ENCODE measurements around the gene P3H3.

The P3H3 gene

GRCh38 chr12:6828781-6829535 is 751 bp downstream of the P3H3 start:
- Histone ChIP-seq H3K4me1 (peaks cover 10% of the 10 kb centered on the region), H3K4me3 (ENCODE audit: low read depth, low read length) (peak overlapping the region; percentile 98), H3K27me3 (no peaks in the 10 kb centered on the region), H3K36me3 (peaks cover 40% of the 10 kb centered on the region), H3K9me3 (no peaks in the 10 kb centered on the region)
- TF ChIP-seq CTCF (IDR thresholded peaks at IDR 0.05; ENCODE audit: low read depth, low read length) = no peak
- DNase-seq = no peak

- TF ChIP-seq CTCF (IDR thresholded peaks at IDR 0.05; ENCODE audit: low read depth, low read length) = peak; percentile 22
- peak; percentile 64 for DNase-seq
- peaks cover 47% of the 10 kb centered on the region for H3K36me3 ChIP-seq
- peak overlapping the region; percentile 98 for H3K4me3 ChIP-seq (ENCODE audit: low read depth, low read length)
- H3K27me3 ChIP-seq = no peaks in the 10 kb centered on the region
- no peaks in the 10 kb centered on the region for H3K9me3 ChIP-seq
- peaks cover 10% of the 10 kb centered on the region for H3K4me1 ChIP-seq
Observed at GRCh38 chr12:6829536-6830220, 1.5 kb downstream of the P3H3 start.

GRCh38 chr12:6830286-6830890 is 2.2 kb downstream of the P3H3 start:
- no peak for DNase-seq
- Histone ChIP-seq H3K4me1 (peaks cover 6% of the 10 kb centered on the region), H3K36me3 (peaks cover 52% of the 10 kb centered on the region), H3K4me3 (ENCODE audit: low read depth, low read length) (peak overlapping the region; percentile 98), H3K9me3 (no peaks in the 10 kb centered on the region), H3K27me3 (no peaks in the 10 kb centered on the region)
- TF ChIP-seq CTCF (IDR thresholded peaks at IDR 0.05; ENCODE audit: low read depth, low read length) = no peak

- no peaks in the 10 kb centered on the region for H3K27me3 ChIP-seq
Observed at GRCh38 chr12:6830999-6831398, 2.8 kb downstream of the P3H3 start.

GRCh38 chr12:6831450-6831995 is 3.3 kb downstream of the P3H3 start:
- H3K27me3 ChIP-seq = no peaks in the 10 kb centered on the region
- peak; percentile 3 for DNase-seq
- H3K36me3 ChIP-seq = peaks cover 56% of the 10 kb centered on the region
- peaks cover 6% of the 10 kb centered on the region for H3K4me1 ChIP-seq
- H3K9me3 ChIP-seq = no peaks in the 10 kb centered on the region
- TF ChIP-seq CTCF (IDR thresholded peaks at IDR 0.05; ENCODE audit: low read depth, low read length) = no peak
- no peak overlapping the region for H3K4me3 ChIP-seq (ENCODE audit: low read depth, low read length)

More at GRCh38 chr12:6830999-6831398, 2.8 kb downstream of the P3H3 start:
- no peak for DNase-seq
- Histone ChIP-seq H3K4me1 (peaks cover 6% of the 10 kb centered on the region), H3K36me3 (peaks cover 52% of the 10 kb centered on the region), H3K4me3 (ENCODE audit: low read depth, low read length) (no peak overlapping the region), H3K9me3 (no peaks in the 10 kb centered on the region)
- TF ChIP-seq CTCF (IDR thresholded peaks at IDR 0.05; ENCODE audit: low read depth, low read length) = no peak

All from BE2C (cell line).